ENCODE measurements around the gene CUX1. TPM values are rescaled to one million over a fixed set of nuclear protein-coding genes. Genes with fewer than 3 reads are reported as not detected.

The CUX1 gene
- total RNA-seq, 1 donor from 2014 or later: 50.6 TPM

GRCh38 chr7:101945034-101945758 lies 127.8 kb downstream of the CUX1 start:
- H3K4me1 ChIP-seq (ENCODE audit: insufficient read depth, low read length): peaks cover 31% of the 10 kb centered on the region
- FAIRE-seq: no peak

GRCh38 chr7:101947899-101948298 lies 130.5 kb downstream of the CUX1 start:
- H3K4me3 Mint-ChIP-seq (ENCODE audit: unreplicated experiment): no peak overlapping the region
- Histone ChIP-seq H3K4me2 (ENCODE audit: low read length) (peak overlapping the region; percentile 21), H3K9me3 (ENCODE audit: insufficient read depth, low read depth, low read length) (no peaks in the 10 kb centered on the region), H3K27ac (ENCODE audit: low read depth, low read length) (no peak overlapping the region), H3K27me3 (ENCODE audit: insufficient read depth, low read length) (no peaks in the 10 kb centered on the region), H3K4me3 (ENCODE audit: insufficient read depth, low read depth, low read length) (no peak overlapping the region), H3K4me1 (ENCODE audit: insufficient read depth, low read length) (peaks cover 22% of the 10 kb centered on the region), H4K20me1 (ENCODE audit: insufficient read depth, low read length) (peaks cover 17% of the 10 kb centered on the region), H3K79me2 (ENCODE audit: insufficient read depth, low read length) (peaks cover 34% of the 10 kb centered on the region), H3K9ac (ENCODE audit: low read length) (no peak overlapping the region), H3K36me3 (ENCODE audit: insufficient read depth, low read length) (no peaks in the 10 kb centered on the region), H2AFZ (ENCODE audit: low read depth, low read length) (no peak overlapping the region)
- no peaks in the 10 kb centered on the region for H3K27me3 Mint-ChIP-seq (ENCODE audit: low read depth, unreplicated experiment)
- FAIRE-seq: no peak
- H3K9me3 Mint-ChIP-seq (ENCODE audit: unreplicated experiment): no peaks in the 10 kb centered on the region
- no peak overlapping the region for H3K27ac Mint-ChIP-seq (ENCODE audit: unreplicated experiment)
- peak; percentile 47 for DNase-seq (ENCODE audit: low read depth)
- peaks cover 15% of the 10 kb centered on the region for H3K4me1 Mint-ChIP-seq (ENCODE audit: low read depth, unreplicated experiment)
- TF ChIP-seq CTCF (IDR thresholded peaks at IDR 0.05; ENCODE audit: insufficient read depth, low read depth, low read length) (no peak), EZH2 (IDR thresholded peaks at IDR 0.05; ENCODE audit: insufficient read depth, low read length) (no peak)
- H3K36me3 Mint-ChIP-seq (ENCODE audit: low read depth, unreplicated experiment): peaks cover 1% of the 10 kb centered on the region

More at GRCh38 chr7:101945034-101945758, 127.8 kb downstream of the CUX1 start:
- H4K20me1 ChIP-seq (ENCODE audit: insufficient read depth, low read length): peaks cover 40% of the 10 kb centered on the region
- no peak for DNase-seq (ENCODE audit: low read depth)
- Mint-ChIP-seq H3K4me3 (ENCODE audit: unreplicated experiment) (no peak overlapping the region), H3K36me3 (ENCODE audit: low read depth, unreplicated experiment) (peaks cover 1% of the 10 kb centered on the region), H3K27me3 (ENCODE audit: low read depth, unreplicated experiment) (no peaks in the 10 kb centered on the region), H3K4me1 (ENCODE audit: low read depth, unreplicated experiment) (peaks cover 28% of the 10 kb centered on the region), H3K9me3 (ENCODE audit: unreplicated experiment) (no peaks in the 10 kb centered on the region), H3K27ac (ENCODE audit: unreplicated experiment) (no peak overlapping the region)
- no peak overlapping the region for H3K27ac ChIP-seq (ENCODE audit: low read depth, low read length)
- H3K9ac ChIP-seq (ENCODE audit: low read length): no peak overlapping the region
- no peaks in the 10 kb centered on the region for H3K27me3 ChIP-seq (ENCODE audit: insufficient read depth, low read length)
- peaks cover 34% of the 10 kb centered on the region for H3K79me2 ChIP-seq (ENCODE audit: insufficient read depth, low read length)
- no peak overlapping the region for H3K4me3 ChIP-seq (ENCODE audit: insufficient read depth, low read depth, low read length)
- no peak overlapping the region for H3K4me2 ChIP-seq (ENCODE audit: low read length)
- H2AFZ ChIP-seq (ENCODE audit: low read depth, low read length): no peak overlapping the region
- no peak for TF ChIP-seq CTCF (IDR thresholded peaks at IDR 0.05; ENCODE audit: insufficient read depth, low read depth, low read length)
- no peak for TF ChIP-seq EZH2 (IDR thresholded peaks at IDR 0.05; ENCODE audit: insufficient read depth, low read length)
- H3K9me3 ChIP-seq (ENCODE audit: insufficient read depth, low read depth, low read length): no peaks in the 10 kb centered on the region
- no peaks in the 10 kb centered on the region for H3K36me3 ChIP-seq (ENCODE audit: insufficient read depth, low read length)

GRCh38 chr7:101948650-101949049 lies 131.2 kb downstream of the CUX1 start:
- Mint-ChIP-seq H3K9me3 (ENCODE audit: unreplicated experiment) (no peaks in the 10 kb centered on the region), H3K27me3 (ENCODE audit: low read depth, unreplicated experiment) (no peaks in the 10 kb centered on the region), H3K36me3 (ENCODE audit: low read depth, unreplicated experiment) (peaks cover 1% of the 10 kb centered on the region), H3K27ac (ENCODE audit: unreplicated experiment) (no peak overlapping the region), H3K4me1 (ENCODE audit: low read depth, unreplicated experiment) (peaks cover 22% of the 10 kb centered on the region), H3K4me3 (ENCODE audit: unreplicated experiment) (no peak overlapping the region)
- DNase-seq (ENCODE audit: low read depth) (no peak), FAIRE-seq (no peak)
- H3K27me3 ChIP-seq (ENCODE audit: insufficient read depth, low read length): no peaks in the 10 kb centered on the region
- H4K20me1 ChIP-seq (ENCODE audit: insufficient read depth, low read length): peaks cover 17% of the 10 kb centered on the region
- H3K27ac ChIP-seq (ENCODE audit: low read depth, low read length): no peak overlapping the region
- TF ChIP-seq CTCF (IDR thresholded peaks at IDR 0.05; ENCODE audit: insufficient read depth, low read depth, low read length): no peak
- no peak for TF ChIP-seq EZH2 (IDR thresholded peaks at IDR 0.05; ENCODE audit: insufficient read depth, low read length)
- no peaks in the 10 kb centered on the region for H3K9me3 ChIP-seq (ENCODE audit: insufficient read depth, low read depth, low read length)
- H2AFZ ChIP-seq (ENCODE audit: low read depth, low read length): no peak overlapping the region
- H3K4me1 ChIP-seq (ENCODE audit: insufficient read depth, low read length): peaks cover 29% of the 10 kb centered on the region
- no peak overlapping the region for H3K4me3 ChIP-seq (ENCODE audit: insufficient read depth, low read depth, low read length)
- no peak overlapping the region for H3K9ac ChIP-seq (ENCODE audit: low read length)
- H3K79me2 ChIP-seq (ENCODE audit: insufficient read depth, low read length): peaks cover 31% of the 10 kb centered on the region
- H3K4me2 ChIP-seq (ENCODE audit: low read length): no peak overlapping the region
- H3K36me3 ChIP-seq (ENCODE audit: insufficient read depth, low read length): no peaks in the 10 kb centered on the region

Measured in astrocyte (in vitro differentiated cells and primary cell).